Neural progenitor cell (in vitro differentiated cells): Measurements from ENCODE around the gene GIMD1.

Experiments used
- EZH2 ChIP-seq: fragments of 200-600 bp; sonication (generic); IDR thresholded peaks from 2 replicates; pipeline ENCODE4 v1.6.1; 2017; ENCODE audit warnings: antibody characterized with exemption, mild to moderate bottlenecking, moderate library complexity
- TF ChIP-seq, protein P1 (sequence below): fragments of 200-600 bp; sonication (generic); IDR thresholded peaks from 2 replicates; pipeline ENCODE4 v1.5.1; 2017; ENCODE audit warnings: antibody characterized with exemption, mild to moderate bottlenecking

DNA sequence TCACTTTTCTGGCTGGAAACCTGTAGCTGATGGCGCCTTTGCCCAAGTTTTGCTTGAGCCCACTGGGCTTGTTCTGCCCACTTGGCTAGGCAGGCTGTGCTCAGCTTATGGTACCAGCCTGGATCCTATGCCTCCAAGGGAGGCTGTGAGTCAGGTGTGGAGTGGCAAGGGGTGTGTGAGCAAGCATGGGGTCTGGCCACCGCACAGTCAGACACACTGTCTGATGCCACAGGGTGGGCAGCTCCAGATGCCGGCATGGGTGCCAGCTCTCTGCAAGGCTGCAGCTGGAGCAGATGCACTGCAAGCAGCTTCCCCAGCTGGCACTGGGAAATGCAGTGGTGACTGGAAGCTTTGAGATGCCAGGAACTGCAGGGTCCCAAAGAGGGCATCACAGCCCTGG lies 16.3 kb upstream of the GIMD1 start:
- TF ChIP-seq, protein P1, sequence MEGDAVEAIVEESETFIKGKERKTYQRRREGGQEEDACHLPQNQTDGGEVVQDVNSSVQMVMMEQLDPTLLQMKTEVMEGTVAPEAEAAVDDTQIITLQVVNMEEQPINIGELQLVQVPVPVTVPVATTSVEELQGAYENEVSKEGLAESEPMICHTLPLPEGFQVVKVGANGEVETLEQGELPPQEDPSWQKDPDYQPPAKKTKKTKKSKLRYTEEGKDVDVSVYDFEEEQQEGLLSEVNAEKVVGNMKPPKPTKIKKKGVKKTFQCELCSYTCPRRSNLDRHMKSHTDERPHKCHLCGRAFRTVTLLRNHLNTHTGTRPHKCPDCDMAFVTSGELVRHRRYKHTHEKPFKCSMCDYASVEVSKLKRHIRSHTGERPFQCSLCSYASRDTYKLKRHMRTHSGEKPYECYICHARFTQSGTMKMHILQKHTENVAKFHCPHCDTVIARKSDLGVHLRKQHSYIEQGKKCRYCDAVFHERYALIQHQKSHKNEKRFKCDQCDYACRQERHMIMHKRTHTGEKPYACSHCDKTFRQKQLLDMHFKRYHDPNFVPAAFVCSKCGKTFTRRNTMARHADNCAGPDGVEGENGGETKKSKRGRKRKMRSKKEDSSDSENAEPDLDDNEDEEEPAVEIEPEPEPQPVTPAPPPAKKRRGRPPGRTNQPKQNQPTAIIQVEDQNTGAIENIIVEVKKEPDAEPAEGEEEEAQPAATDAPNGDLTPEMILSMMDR, result no peak
- no peak for TF ChIP-seq EZH2
